ENCODE data around the gene TCF4. TPM values are rescaled to one million over a fixed set of nuclear protein-coding genes. Genes with fewer than 3 reads are reported as not detected.
A peak's percentile ranks its signal among the peaks of the same experiment; 100 is the strongest.

Gene TCF4
- total and polyA plus RNA-seq, 2 donors (not counting 1 experiment from before 2014, with no cell fraction given): 68.5 to 353 TPM

DNA sequence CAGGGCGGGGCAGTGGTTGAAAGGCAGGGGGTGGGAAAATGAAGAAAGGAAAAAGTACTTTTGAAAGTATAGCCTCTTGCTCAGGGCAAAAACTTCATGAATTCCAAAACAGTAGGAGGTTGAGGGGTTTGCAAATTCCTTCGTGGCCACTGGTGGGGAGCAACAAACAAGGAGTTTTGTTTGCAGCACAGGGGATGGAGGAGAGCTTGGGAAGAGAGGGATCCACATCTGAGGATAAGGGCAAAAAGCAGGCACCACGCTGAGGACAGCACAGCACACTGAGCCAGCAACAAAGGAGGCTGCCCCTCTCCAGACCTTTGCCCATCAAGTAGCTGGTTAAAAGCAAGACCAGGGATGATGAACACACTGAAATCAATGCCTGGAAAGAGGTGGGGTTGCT, 148.9 kb downstream of the TCF4 start:
- H3K27me3 ChIP-seq (replicated peaks in 1 of 4; ENCODE audit: control extremely low read depth in 1 of 4, control insufficient read depth in 3 of 4, insufficient read depth in 4 of 4, low read length in 3 of 4): no peaks in the 10 kb centered on the region
- intact Hi-C loops (cut with micrococcal nuclease): no loop called here
- CTCF ChIA-PET: no interaction called here
- no peaks in the 10 kb centered on the region for H3K9me3 ChIP-seq (ENCODE audit: control extremely low read depth in 1 of 3, control insufficient read depth in 2 of 3, insufficient read depth in 1 of 3, low read length in 2 of 3)
- WGBS (ENCODE audit: insufficient coverage): 96% methylated on average over 3 of the region's 3 CpGs
- H3K36me3 ChIP-seq (replicated peaks in 1 of 2; ENCODE audit: control extremely low read depth in 1 of 2, control insufficient read depth in 1 of 2, extremely low read depth in 1 of 2, insufficient read depth in 2 of 2, low read length in 1 of 2): no peaks in the 10 kb centered on the region
- peaks cover 50% of the 10 kb centered on the region for H3K4me1 Mint-ChIP-seq
- peaks cover 41% of the 10 kb centered on the region for H3K79me2 ChIP-seq (ENCODE audit: control insufficient read depth, insufficient read depth, low read length)
- peaks cover 42 to 45% of the 10 kb centered on the region in 2 donors for H3K4me1 ChIP-seq (ENCODE audit: control insufficient read depth in 2 of 2, insufficient read depth in 2 of 2, low read length in 2 of 2)
- POLR2A ChIA-PET: no interaction called here
- H3K9me3 Mint-ChIP-seq (ENCODE audit: insufficient read depth): no peaks in the 10 kb centered on the region
- no peaks in the 10 kb centered on the region for H3K27me3 Mint-ChIP-seq
- no peak overlapping the region for H3K9ac ChIP-seq (ENCODE audit: low read length)
- H3K27ac ChIP-seq (ENCODE audit: low read length in 2 of 2): peak overlapping the region in 1 of 2 donors; percentile 53
- H3K4me2 ChIP-seq (replicated peaks; ENCODE audit: low read depth, low read length, poor library complexity, severe bottlenecking): no peak overlapping the region
- no peak for DNase-seq
- no peak overlapping the region for H3K4me3 ChIP-seq (ENCODE audit: control extremely low read depth in 1 of 5, extremely low read depth in 1 of 5, insufficient read depth in 1 of 5, low read depth in 2 of 5, low read length in 4 of 5)
- H2AFZ ChIP-seq (ENCODE audit: insufficient read depth, low read depth, low read length, poor library complexity, severe bottlenecking): no peak overlapping the region
- no peak for TF ChIP-seq EZH2 (IDR thresholded peaks at IDR 0.05; ENCODE audit: borderline replicate concordance, insufficient read depth, low read depth, low read length, poor library complexity, severe bottlenecking)
- TF ChIP-seq, protein P1, sequence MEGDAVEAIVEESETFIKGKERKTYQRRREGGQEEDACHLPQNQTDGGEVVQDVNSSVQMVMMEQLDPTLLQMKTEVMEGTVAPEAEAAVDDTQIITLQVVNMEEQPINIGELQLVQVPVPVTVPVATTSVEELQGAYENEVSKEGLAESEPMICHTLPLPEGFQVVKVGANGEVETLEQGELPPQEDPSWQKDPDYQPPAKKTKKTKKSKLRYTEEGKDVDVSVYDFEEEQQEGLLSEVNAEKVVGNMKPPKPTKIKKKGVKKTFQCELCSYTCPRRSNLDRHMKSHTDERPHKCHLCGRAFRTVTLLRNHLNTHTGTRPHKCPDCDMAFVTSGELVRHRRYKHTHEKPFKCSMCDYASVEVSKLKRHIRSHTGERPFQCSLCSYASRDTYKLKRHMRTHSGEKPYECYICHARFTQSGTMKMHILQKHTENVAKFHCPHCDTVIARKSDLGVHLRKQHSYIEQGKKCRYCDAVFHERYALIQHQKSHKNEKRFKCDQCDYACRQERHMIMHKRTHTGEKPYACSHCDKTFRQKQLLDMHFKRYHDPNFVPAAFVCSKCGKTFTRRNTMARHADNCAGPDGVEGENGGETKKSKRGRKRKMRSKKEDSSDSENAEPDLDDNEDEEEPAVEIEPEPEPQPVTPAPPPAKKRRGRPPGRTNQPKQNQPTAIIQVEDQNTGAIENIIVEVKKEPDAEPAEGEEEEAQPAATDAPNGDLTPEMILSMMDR (IDR thresholded peaks at IDR 0.05): no peak
- no peaks in the 10 kb centered on the region for H4K20me1 ChIP-seq (ENCODE audit: control insufficient read depth, insufficient read depth, low read length, poor library complexity, severe bottlenecking)
- H3K27ac Mint-ChIP-seq: peak overlapping the region; percentile 43
- no peak for ATAC-seq (ENCODE audit: low read depth)
- H3K4me3 Mint-ChIP-seq: no peak overlapping the region

DNA sequence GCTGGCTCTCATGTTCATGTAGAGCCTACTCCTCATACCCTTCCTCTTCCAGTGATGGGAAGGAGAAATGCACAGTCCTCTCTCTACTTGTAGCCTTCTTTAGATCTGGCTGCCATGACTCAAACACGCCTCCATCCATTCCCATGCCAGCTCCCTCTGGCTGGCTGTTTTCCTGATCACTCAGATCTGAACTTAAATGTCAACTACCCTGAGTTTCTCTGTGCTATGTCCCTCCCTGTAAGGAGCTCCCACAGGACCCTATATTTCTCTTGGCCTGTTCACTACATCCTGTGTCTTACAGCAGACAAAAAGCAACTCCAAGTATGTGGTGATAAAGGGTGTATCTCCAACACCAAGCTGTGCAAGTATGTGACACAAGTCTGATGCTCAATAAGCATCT, 152.4 kb downstream of the TCF4 start:
- Mint-ChIP-seq H3K27ac (no peak overlapping the region), H3K9me3 (ENCODE audit: insufficient read depth) (no peaks in the 10 kb centered on the region), H3K4me3 (no peak overlapping the region), H3K4me1 (peaks cover 43% of the 10 kb centered on the region), H3K27me3 (no peaks in the 10 kb centered on the region)
- Histone ChIP-seq H3K79me2 (ENCODE audit: control insufficient read depth, insufficient read depth, low read length) (peaks cover 27% of the 10 kb centered on the region), H2AFZ (ENCODE audit: insufficient read depth, low read depth, low read length, poor library complexity, severe bottlenecking) (no peak overlapping the region), H3K27me3 (replicated peaks in 1 of 4; ENCODE audit: control extremely low read depth in 1 of 4, control insufficient read depth in 3 of 4, insufficient read depth in 4 of 4, low read length in 3 of 4) (no peaks in the 10 kb centered on the region), H3K36me3 (replicated peaks in 1 of 2; ENCODE audit: control extremely low read depth in 1 of 2, control insufficient read depth in 1 of 2, extremely low read depth in 1 of 2, insufficient read depth in 2 of 2, low read length in 1 of 2) (no peaks in the 10 kb centered on the region), H3K4me2 (replicated peaks; ENCODE audit: low read depth, low read length, poor library complexity, severe bottlenecking) (no peak overlapping the region), H4K20me1 (ENCODE audit: control insufficient read depth, insufficient read depth, low read length, poor library complexity, severe bottlenecking) (no peaks in the 10 kb centered on the region), H3K27ac (ENCODE audit: low read length in 2 of 2) (no peak overlapping the region), H3K4me3 (ENCODE audit: control extremely low read depth in 1 of 5, extremely low read depth in 1 of 5, insufficient read depth in 1 of 5, low read depth in 2 of 5, low read length in 4 of 5) (no peak overlapping the region), H3K9ac (ENCODE audit: low read length) (no peak overlapping the region), H3K9me3 (ENCODE audit: control extremely low read depth in 1 of 3, control insufficient read depth in 2 of 3, insufficient read depth in 1 of 3, low read length in 2 of 3) (no peaks in the 10 kb centered on the region), H3K4me1 (ENCODE audit: control insufficient read depth in 2 of 2, insufficient read depth in 2 of 2, low read length in 2 of 2) (peaks cover 32 to 33% of the 10 kb centered on the region in 2 donors)
- intact Hi-C loops (cut with micrococcal nuclease): no loop called here
- ATAC-seq (ENCODE audit: low read depth) (no peak), DNase-seq (no peak)
- CTCF ChIA-PET: interaction anchor here (0.7 to 1.6 kb wide), 2 partner anchors 19 to 20 kb away, joined by 3 to 5 read pairs; no protein-coding TSS in a partner anchor
- 100% methylated on average over 1 of the region's 1 CpG for WGBS (ENCODE audit: insufficient coverage)
- POLR2A ChIA-PET: no interaction called here
- TF ChIP-seq, protein P1 (IDR thresholded peaks at IDR 0.05): no peak
- TF ChIP-seq EZH2 (IDR thresholded peaks at IDR 0.05; ENCODE audit: borderline replicate concordance, insufficient read depth, low read depth, low read length, poor library complexity, severe bottlenecking): no peak

Measured in B cell (primary cell).